Stimulated activated CD4-positive, alpha-beta T cell treated with anti-CD3 and anti-CD28 coated beads, Interleukin-4, amount 100 ng/mL, for 4 hours (primary cell): ENCODE measurements around the gene CACNA2D2.

Source experiments
- DNase-seq, 2 experiments: peaks; one replicate each; pipeline ENCODE4 v3.0.0-alpha.2; 2020

Gene CACNA2D2

DNA sequence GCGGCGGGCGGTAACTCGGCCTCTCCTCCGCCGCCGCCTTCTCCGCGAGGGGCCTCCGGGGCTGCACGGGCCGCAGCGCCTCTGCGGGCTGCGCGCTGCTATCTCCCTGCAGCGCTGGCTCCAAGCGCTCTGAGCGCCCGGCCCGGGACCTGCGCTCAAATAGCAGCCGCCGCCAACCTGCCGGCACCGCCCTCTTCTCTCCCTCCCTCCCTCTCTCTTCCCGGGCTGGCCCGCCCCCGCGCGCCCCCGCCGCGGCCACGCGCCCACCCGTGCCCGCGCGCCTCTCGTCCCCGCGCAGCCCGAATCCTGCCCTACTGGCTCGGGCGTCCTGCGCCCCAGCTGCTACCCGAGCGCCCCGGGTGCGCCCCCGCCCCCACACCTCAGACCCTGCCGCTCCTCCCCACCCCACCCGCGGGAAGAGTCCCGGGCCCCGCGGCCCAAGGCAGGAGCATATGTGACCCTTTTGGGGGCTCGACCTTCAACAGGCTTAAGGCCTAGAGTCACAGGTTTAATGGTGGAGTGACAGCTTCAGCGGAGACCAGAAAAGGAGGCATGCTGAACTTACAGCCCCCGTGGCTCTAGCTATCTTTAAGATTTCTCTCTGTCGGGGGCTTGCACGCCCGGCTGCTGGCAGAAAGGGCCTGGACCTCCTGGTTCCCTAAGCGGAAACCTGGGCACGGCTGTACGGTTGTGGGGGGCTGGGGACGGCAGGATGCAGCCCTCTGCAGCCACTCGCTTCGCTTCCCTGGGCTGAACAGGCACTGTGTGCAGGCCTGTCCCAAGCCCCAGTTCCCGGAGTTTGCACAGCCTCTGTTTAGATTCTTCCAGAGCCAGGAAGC, at the start of gene CACNA2D2:
Gene CACNA2D2, minus strand, starts transcription at position 131 of the 839 bp plus-strand sequence. CDS start 211 bp downstream, outside the sequence.
- peak; percentile 48 to 58 for DNase-seq

DNA sequence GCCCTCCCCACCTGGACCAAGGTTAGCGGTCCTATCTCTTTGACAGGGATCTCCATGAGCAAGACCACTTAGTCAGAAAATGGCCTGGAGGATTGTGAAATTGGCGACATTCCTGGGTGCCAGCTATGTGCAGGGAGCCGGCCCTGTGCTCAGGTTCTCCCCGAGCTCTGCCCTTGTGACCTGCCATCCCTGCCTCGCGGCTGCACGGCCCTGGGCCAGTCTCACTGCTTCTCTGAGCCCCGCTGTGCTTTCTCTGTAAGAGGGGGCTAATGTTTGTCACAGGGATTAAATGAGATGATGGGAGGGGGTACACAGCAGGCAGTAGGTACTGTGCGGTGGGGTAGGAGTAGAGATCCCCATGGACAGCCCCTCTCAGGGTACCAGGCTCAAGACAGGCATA, 49.2 kb upstream of the CACNA2D2 start:
- DNase-seq = no peak

DNA sequence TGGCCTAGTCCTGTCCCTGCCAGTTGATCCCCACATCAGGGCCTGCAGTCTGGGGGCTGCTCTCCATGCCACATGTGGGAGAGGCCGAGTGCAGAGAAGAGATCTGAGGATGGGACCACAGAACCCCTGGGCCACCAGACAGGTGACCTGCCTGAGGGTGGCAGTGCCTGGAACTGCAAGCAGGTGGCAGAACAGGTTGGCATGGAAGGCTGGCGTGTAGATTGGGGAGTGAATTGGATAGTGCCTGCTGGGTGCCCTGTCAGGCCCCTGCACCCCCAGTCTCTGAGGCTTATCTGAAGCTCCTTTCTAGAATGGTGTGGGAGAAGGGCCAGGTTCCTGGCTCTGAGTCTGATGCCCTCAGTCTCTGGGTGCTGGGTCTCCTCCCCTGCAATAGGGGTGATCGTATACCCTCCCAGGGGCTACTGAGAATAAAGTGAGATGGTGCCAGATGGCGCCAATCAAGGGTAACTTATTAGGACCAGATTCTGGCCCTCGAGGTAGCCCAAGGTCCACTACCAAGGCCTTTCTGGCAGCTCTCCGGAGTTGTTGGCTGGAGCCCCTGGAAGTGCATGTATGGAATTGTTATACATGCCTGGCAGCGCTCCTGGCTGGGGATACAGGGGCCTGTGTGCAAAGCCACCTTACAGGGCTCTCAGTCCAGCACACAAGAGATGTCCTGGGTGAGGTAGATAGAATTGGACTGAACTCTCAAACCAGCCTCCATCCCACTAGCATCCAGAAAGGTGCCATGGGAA, 48.4 kb upstream of the CACNA2D2 start:
- DNase-seq = no peak

DNA sequence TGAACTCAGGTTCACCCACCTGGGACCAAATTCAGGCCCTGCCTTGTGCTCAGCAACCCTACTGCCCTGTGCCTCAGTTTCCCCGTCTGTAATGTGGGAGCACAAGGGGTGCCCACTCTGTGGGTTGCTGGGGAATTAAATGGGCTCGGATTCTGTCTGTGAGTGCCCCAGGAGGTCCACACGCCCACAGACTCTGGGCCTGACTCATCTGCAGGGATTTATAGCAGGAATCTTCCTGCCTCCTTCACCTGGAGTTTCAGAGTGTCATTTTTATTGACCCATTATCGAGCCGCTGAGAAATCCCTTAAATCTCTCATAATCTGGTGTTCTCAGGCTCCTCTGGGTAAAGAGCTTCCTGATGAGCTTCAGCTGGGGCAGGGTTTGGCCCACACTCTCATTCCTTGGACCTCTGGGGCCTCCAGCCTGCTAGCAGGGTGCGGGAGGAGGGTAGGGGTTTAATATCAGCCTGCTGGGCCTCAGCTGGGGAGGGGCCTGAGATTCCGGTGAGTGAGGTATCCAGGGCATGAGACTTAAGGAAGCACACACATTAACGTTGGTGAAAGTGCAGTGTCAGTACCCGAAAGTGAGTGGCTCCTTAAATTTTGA, 47.7 kb upstream of the CACNA2D2 start:
- no peak for DNase-seq

DNA sequence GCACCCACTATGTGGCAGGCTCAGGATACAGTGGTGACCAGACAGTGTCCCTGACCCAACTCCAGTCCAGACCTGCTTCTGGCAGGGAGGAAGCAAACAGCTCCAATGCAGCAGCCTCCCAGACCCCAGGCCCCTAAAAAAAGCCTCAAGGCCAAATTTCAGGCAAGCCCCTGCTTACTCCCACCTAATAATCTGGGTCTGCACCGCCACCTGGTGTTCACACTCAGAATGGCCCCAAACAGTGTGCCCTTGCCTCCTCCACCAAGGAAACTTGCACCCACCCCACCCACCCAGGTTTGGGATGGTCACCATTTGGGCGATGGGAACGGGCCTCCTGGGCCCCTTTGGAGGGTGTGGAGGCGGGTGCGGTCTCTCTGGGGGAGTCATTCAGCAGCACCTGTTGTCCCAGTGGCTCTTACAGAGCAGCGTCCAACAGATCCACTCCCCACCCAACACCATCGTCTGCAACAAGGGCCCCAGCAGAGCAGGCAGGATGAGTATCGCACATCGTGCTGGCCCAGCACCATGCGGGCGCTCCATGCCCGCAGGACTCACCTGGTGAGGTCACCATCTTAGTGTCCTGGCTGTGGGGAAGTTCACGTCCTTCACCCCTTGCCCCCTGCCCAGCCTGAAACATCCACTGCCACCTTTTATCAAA, 46.8 kb upstream of the CACNA2D2 start:
- peak; percentile 44 to 63 for DNase-seq

DNA sequence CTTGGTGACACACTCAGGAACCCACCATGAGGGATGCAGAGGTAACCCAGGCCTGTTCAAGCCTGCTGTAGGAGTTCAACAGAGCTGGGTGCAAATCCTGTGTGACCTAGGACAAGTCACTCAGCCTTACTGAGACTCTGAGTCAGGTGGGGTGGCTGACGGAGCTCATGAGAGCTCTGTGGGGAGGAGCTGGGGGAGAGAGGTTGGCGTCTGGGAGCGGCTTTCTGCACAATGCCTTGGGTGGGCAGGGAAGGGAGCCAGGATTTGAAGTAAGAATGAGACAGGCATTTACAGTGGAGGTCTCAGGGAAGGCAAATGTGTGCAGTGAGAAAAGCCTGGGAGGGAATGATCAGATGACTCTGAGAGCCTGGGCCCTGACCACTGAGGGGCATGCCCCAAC, 45.8 kb upstream of the CACNA2D2 start:
- no peak for DNase-seq

DNA sequence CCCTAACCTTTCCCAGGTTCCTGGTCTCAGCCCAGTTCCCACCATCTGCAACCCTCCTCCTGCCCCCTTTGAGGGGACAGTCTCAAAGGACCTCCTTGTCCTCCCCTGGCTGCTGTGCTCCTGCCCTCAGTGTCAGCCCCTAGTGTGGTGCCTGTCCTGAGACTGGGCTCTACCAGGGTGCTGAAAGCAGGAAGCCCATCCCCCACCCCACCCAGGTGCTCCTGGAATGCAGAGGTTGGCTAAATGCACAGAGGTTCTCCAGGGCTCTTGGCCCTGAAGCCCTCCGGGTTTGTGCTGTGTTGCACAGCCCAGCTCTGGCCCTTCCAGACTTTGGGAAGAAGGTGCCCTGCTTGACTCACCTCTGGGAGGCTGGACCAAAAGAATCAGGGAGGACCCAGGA, 42.3 kb upstream of the CACNA2D2 start:
- no peak for DNase-seq

DNA sequence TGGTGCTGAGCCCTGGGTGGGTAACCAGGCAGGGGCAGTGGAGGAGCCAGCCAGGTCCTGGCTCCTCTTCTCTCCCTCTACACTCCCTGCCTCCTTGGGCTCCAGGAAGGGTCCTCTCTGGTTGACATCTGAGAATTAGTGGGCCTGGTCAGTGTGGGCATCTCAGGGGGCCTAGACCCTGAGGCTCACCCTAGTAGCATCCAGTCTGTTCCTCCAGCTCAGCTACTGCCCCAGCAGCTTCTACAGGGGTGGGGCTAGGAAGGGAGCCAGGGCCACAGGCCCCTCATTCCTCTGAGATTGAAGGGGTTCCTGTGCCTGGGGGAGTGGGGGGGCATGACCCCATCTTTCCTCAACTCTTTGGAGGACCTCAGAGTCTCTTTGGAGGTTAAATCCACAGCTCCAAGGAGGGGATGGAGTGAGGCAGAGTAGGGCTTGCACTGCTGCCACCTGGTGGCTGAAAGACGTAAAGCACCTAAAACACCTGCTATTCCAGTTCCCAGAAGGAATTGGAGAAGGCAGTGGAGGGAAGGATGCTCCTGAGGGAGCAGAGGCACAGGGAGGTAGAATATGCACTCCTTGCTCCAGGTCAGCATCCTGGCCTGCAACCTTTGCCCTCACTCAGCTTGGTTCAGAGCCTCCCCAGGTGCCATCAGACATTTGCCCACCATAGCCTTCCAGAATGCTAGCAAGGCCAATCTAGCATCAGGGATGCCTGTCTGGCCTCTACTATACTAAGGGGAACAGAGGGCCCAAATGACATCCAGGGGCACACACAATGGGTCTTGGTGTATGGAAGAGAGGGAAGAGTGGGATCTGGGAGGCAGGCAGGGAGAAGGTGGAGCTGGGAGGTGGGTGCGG, 39.0 kb upstream of the CACNA2D2 start:
- peak; percentile 39 to 56 for DNase-seq

DNA sequence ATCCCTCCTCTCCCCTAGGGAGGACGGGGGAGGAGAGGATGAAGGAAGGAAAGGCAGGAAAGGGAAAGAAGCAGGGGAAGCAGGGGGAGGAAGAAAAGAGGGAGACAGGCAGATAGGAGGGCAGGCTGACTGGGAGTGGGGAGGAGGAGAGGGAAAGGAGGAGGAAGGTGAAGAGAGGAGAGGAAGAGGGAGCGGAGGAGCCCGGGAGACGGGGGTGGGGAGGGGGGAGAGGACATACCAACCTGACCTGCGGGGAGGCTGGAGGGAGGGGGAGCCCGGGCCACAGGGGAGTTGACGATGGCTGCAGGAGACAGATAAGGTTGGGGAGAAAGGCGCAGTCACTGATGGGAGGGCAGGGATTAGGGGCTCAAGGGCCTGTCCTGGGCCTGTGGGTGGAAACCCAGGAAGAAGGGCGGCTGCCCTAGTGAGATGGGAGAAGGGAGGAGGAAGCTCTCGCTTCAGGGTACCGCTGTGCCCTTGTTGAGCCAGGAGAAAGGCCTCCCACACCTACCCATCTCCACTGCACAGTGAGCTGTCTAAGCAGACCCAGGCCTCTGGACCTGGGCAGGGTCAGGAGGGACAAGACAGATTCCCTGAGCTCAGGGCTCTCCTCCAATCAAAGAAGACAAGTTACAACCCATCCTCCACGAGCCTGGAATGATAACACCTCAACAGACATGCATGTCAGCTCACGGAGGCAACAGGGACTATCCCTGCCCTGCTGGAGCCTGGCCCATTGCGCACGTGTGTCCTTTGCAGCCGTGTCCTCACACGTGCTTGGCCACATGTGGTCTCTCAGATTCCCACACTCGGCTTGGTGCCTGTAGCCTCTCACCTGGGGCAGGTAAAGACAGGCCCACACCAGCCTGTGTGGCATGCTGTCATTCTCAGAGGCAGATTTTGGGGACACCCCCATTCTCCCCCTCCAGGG, 36.2 kb upstream of the CACNA2D2 start:
- no peak for DNase-seq

DNA sequence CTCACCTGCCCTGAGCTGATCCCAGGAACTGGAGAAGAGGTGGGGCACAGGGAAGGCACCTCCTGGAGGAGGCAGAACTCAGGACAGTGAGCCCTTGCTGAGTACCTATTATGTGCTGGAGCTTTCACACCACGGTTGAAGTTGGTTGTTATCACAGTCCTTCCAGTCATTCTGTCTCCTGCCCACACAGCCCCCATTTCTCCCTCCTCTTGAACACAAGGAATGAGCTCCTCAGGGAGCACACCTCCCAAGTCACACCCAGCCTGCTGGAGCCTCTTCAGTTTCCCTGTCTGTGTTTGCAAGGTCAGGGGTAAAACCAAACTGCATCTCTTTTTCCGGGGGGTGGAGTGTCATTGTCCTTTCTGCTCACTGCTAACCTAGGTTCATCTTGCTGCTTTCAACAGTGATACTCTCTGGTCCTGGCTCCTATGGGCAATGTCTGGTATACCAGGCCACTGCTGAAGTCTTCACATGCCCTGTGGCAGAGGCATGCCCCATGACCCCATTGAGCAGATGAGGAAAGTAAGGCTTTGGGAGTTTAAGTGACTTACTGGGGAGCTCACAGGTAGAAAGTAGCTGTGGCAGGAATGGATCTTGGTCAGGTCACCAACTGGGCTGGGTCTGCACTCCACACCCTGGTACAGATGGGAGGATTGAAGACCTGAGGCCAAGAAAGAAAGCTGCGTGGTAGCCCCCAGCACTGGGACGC, 34.1 kb upstream of the CACNA2D2 start:
- no peak for DNase-seq

DNA sequence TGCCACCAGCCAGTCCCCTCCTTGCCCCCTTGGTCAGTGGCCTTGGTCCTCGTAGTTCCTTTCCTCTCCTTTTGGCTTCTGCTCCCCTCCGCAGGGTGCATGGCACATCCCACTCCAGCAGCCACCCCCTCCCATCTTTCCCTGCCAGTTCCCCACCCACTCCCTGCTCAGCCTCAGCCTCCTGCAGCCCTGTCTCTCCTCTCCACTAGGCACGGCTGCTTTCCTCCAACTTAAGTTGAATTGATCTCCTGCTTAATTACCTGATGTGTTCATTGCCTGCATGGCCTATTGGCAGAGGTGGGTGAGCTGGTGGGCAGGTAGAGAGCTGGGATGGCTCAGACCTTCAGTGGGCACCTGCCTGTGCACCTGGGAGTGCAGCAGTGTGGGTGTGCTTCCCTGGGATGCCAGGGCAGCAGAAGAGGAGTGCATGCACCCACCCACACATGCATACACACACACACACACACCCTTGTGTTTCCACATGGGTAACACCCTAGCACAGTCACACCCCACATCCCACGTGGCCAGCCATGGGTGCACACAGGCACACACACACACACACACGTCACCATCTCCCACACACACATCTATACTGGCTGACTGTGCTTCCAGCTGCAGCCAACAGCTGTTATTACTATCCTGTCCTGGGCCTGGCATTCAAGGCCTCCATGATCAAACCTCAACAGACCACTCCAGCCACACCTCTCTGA, 33.2 kb upstream of the CACNA2D2 start:
- DNase-seq = no peak

DNA sequence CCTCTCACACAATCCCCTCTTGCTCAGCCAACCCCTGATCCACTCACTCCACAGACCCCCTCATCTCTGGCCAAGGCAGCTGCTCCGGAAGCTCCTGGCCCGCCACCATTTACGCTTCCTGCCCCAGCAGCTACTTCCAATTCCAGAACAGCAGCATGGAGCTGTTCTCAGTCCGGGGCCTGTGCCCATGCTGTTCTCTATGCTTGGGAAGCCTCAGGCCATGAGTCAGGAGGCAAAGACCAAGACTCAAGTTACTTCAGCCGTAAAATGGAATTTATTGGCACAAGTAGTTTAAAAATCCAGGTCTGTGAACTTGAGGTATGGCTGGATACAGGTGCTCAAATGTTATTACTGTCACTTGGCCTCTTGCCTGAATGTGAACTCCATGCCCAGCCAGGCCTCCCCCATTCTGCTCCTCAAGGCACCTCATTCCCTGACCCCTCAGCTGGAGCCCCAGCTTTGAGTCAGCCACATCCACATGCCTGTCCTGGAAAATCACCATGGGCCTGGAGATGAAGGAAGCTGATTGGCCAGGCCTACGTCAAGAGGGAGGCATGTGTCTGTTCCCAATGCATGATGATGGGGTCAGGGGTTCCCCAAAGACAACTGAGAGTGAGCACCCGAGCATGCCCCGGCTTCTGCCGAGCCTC, 31.4 kb upstream of the CACNA2D2 start:
- DNase-seq = no peak

DNA sequence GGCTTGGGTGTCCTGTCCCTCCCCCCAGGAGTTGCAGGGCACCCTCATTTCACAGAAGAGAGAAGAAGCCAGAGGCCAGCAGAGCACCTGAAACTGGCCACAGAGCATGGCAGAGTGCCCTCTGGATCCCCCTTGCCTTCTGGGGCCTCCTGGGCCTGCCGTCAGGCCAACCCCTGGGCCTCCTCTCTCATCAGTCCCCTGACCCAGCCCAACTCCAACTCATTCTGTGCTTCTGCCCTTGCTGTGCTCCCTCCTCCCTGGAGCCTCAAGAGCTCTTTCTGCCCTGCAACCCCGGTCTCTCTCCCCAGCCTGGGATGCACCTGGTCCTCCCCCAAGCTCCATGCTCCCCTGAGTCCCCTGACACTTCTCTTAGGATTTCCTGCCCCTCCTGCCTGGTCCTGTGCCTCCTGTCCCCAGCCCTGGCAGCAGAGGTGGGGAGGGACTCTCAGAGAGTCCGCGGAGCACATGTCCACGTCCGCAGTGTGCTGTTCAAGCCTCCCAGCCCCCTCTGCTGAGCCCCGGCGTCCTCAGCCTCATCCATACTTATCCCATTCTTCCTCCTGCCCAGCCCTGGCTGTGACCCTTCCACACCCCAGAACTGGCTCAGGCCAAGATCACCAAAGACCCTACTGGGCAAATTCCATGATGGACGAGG, 30.5 kb upstream of the CACNA2D2 start:
- no peak for DNase-seq

DNA sequence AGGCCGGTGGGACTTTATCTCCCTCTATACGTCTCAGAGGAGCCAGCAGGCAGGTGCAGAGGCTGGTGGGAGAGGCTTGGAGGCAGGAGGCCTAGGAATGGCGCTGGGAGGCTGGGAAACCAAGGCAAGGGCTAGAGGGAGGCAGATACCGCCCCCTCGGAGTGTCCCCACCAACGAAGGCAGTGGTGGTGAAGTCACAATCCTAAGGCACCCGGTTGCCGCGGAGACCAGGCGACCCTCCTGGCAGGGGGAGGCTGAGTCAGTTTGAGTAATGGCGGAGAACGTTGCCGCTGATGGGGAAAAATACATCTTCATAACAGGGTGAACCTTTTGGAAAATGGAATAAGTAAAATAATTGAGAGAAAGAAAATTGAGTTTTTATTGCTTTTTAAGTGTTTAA, 29.9 kb upstream of the CACNA2D2 start:
- DNase-seq = no peak

DNA sequence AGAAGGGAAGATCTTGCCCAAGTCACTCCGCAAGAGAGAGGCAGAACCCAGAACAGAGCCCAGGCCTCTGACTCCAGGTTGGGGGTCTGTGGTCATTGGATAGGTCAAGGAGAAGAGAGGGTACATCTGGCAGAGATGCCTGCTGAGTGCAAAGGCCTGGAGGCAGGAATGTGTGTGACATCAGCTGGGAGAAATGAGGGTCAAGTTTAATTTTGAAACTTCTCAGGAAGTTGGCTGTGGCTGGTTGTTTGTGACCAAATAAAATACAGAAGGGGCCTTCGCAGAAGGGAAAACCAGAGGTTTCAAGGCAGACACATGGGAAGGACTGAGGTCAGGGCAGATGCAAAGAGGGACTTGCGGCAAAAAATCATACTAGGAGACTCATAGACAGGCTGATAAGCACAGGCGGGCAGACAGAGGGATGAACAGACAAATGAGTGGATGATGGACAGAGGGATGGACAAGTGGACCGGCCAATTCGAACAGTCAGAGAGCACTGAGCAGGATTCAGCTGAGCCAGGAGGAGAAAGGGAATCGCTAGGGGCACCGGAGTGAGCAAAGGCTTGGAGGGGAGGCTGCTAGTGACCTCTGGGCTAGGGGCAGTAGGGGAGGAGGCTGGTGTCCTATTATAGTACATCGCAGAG, 28.8 kb upstream of the CACNA2D2 start:
- DNase-seq = no peak

DNA sequence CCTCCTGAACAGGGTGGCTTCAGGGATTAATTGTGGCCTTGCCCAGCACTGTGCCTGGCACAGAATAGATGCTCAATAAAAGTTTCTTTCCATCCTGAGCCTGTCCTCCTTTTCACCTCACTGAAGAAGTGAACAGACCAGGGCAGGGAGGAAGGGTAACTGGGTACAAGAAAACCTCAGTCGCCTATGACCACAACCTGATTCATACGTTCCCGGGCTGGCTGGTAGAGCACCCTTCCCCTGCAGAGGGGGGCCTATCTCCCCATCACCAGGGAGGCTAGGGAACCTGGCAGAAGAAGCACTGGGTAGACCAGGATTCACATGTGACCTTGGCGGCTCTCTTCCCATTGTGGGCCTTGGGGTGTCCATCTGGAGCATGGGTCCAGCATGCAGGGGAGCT, 27.8 kb upstream of the CACNA2D2 start:
- DNase-seq = no peak

DNA sequence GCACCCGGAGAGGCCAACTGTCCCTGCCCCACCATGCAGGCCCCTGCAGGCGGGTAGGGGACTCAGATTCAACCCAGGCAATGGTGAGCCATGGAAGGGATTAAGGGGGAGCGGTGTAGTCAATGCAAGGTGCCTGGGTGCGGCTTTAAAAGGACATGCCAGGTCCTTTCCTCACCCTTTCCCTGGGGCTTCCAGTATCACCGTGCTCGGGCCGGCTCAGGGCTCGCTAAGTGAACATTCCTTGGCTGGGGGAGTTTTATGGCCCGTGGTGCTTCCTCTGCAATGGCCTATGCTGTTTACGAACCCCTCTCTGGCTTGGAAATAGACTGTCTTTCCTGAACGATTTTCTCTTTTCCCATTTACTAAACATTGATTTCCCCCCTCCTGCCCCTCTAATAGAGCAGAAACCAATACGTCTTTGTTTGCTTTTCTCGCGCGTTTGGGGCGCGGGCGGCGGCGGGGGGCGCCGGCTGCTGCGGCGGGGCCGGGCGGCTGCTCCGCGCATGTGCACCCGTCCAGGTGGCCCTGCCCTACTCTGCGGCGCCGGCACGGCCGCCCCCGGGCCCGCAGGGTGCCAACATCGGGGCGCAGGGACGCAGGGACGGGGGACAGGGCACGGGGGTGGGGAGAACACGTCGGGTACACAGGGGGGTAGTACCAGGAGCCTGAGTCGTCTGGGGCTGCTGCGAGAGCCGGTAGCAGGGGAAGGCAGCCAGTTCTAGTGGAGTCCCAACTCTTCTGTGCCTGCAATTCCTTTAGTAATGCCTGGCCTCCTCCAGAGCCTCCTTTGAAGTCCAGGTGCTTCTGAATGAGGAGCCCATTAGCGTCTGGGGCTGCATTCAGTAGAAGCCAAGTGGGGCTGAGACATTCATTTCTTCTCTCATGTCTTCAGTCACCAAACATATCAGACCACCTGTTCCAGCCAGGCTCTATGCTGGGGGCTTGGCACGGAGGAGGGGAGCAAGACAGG, 26.9 kb upstream of the CACNA2D2 start:
- no peak for DNase-seq
